HUES48 (cell line): ENCODE data around the gene TEC.
"Not testable (repeated sequence)": the region's sequence is repeated elsewhere in the genome, so short reads cannot be mapped to it uniquely, and the experiment has no call there.

Experiments
- H3K27ac ChIP-seq: one replicate; pipeline ENCODE4 v1.7.0; 2013; ENCODE audit warnings: low read depth, low read length, inconsistent platforms
- H3K27me3 ChIP-seq: 2 replicates; pipeline ENCODE4 v1.6.1; 2013; ENCODE audit warnings: mild to moderate bottlenecking, low read length; ENCODE audit not compliant: control insufficient read depth, insufficient read depth
- H3K36me3 ChIP-seq: 2 replicates; pipeline ENCODE4 v1.6.1; 2013; ENCODE audit warnings: low read length; ENCODE audit not compliant: control insufficient read depth, insufficient read depth
- H3K4me1 ChIP-seq: 2 replicates; pipeline ENCODE4 v1.6.1; 2013; ENCODE audit warnings: mild to moderate bottlenecking, low read length; ENCODE audit not compliant: control insufficient read depth, insufficient read depth
- H3K4me3 ChIP-seq: 2 replicates; pipeline ENCODE4 v1.5.1; 2013; ENCODE audit warnings: mild to moderate bottlenecking, low read depth, low read length
- H3K9ac ChIP-seq: 2 replicates; pipeline ENCODE4 v1.6.1; 2013; ENCODE audit warnings: mild to moderate bottlenecking, low read depth, low read length, moderate library complexity
- H3K9me3 ChIP-seq: 2 replicates; pipeline ENCODE4 v1.6.1; 2013; ENCODE audit warnings: low read length; ENCODE audit not compliant: control insufficient read depth, insufficient read depth

Gene TEC

DNA sequence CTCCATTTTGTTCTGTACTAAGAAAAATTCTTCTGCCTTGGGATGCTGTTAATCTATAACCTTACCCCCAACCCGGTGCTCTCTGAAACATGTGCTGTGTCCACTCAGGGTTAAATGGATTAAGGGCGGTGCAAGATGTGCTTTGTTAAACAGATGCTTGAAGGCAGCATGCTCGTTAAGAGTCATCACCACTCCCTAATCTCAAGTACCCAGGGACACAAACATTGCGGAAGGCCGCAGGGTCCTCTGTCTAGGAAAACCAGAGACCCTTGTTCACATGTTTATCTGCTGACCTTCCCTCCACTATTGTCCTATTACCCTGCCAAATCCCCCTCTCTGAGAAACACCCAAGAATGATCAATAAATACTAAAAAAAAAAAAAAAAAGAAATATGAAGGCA is 82.6 kb downstream of the TEC start:
- not testable (repeated sequence) for H3K27ac ChIP-seq, H3K27me3 ChIP-seq, H3K36me3 ChIP-seq, H3K4me3 ChIP-seq, H3K4me1 ChIP-seq, H3K9me3 ChIP-seq, H3K9ac ChIP-seq

DNA sequence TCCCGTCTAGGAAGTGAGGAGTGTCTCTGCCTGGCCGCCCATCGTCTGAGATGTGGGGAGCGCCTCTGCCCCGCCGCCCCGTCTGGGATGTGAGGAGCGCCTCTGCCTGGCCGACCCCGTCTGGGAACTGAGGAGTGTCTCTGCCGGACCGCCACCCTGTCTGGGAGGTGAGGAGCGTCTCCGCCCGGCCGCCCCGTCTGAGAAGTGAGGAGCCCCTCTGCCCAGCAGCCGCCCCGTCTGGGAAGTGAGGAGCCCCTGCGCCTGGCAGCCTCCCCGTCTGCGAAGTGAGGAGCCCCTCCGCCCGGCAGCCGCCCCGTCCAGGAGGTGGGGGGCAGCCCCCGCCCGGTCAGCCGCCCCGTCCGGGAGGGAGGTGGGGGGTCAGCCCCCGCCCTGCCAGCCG is 83.2 kb downstream of the TEC start:
- H3K9me3 ChIP-seq, H3K27ac ChIP-seq, H3K9ac ChIP-seq, H3K36me3 ChIP-seq, H3K4me3 ChIP-seq, H3K4me1 ChIP-seq, H3K27me3 ChIP-seq: not testable (repeated sequence)

DNA sequence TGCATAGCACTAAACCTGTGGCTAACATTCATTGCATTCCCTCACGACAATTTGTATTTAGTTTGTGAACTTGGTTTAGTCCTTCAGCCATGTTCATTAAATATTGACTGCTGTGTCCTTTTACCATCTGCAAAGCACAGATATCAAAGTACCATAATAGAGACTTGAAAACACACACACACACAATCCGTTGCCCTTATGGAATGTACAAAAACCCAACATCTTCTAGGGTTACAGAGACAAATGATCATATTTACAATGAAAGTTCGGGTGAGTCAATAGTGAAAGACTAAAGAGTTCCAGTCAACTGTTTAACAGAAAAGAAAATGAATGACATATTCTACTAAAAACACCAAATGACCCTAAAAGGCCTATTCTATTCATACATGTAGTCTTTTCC is 84.8 kb downstream of the TEC start:
- H3K9ac ChIP-seq, result no peak overlapping the region
- H3K9me3 ChIP-seq, result no peaks in the 10 kb centered on the region
- no peaks in the 10 kb centered on the region for H3K4me1 ChIP-seq
- H3K27ac ChIP-seq, result no peak overlapping the region
- no peaks in the 10 kb centered on the region for H3K27me3 ChIP-seq
- H3K4me3 ChIP-seq, result no peak overlapping the region
- no peaks in the 10 kb centered on the region for H3K36me3 ChIP-seq

DNA sequence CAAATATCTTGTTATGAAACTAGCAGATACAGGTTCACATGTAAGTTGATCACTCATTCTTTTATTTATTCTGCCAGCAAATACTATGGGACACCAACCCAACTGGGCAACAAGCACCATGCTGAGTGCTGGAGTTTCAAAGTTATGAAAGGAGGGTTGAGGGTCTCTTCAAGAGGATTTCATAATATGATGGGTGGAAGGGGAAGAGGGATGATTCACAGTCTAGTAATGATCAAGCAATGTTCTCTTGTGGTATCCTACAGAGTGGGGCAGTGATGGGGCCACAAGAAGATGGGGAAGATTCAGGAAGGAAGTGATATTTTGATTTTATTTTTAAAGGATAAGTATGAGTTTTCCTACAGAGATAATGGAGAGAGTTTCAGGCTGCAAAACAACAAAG is 89.4 kb downstream of the TEC start:
- Histone ChIP-seq H3K4me3 (no peak overlapping the region), H3K4me1 (peaks cover under 1% of the 10 kb centered on the region; the same call in 1 of the 2 replicates), H3K27ac (no peak overlapping the region), H3K9ac (no peak overlapping the region), H3K27me3 (no peaks in the 10 kb centered on the region), H3K9me3 (no peaks in the 10 kb centered on the region), H3K36me3 (no peaks in the 10 kb centered on the region)

DNA sequence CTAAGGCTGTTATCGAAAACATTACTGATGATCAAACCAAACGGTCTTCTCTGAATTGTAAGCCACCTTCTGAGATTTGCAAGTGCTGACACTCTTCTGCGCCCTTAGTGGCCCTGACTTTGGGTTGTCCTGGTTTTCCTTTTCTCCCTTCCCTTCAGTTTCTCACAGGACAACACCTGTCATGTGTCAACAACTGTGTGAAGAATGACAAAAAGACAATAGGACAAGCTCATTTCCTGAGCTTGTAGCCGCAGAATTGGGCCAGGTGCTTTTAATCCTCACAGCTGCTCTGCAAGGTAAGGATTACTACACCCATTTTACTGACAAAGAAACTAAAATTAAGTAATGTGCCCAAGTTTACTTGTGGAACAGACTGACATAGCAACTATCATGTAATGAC is 90.7 kb downstream of the TEC start:
- Histone ChIP-seq H3K4me3 (no peak overlapping the region), H3K9ac (no peak overlapping the region), H3K27me3 (no peaks in the 10 kb centered on the region), H3K4me1 (peaks cover 5% of the 10 kb centered on the region), H3K27ac (no peak overlapping the region), H3K9me3 (no peaks in the 10 kb centered on the region), H3K36me3 (no peaks in the 10 kb centered on the region)

DNA sequence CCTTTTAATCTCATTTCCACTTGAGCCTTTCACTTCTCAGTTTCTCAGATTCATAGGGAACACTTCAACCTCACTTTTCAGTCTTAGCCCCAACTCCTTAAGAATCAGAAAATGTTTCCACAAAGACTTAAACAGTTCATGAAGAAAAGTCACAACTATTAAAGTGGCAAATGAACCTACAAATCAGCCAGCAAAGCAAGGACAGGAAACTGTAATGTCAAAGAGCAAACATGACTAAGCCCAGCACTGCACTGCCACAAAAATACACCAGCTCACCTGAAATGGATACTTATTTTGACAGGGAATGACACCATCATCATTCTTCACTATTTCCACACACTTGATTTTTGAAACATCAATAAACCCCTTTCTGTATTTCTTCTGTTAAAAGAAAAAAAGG is 93.8 kb downstream of the TEC start:
- H3K9ac ChIP-seq, result no peak overlapping the region
- H3K27ac ChIP-seq, result no peak overlapping the region
- H3K36me3 ChIP-seq, result no peaks in the 10 kb centered on the region
- H3K4me3 ChIP-seq, result no peak overlapping the region
- H3K27me3 ChIP-seq, result no peaks in the 10 kb centered on the region
- H3K9me3 ChIP-seq, result no peaks in the 10 kb centered on the region
- peaks cover 16% of the 10 kb centered on the region for H3K4me1 ChIP-seq

DNA sequence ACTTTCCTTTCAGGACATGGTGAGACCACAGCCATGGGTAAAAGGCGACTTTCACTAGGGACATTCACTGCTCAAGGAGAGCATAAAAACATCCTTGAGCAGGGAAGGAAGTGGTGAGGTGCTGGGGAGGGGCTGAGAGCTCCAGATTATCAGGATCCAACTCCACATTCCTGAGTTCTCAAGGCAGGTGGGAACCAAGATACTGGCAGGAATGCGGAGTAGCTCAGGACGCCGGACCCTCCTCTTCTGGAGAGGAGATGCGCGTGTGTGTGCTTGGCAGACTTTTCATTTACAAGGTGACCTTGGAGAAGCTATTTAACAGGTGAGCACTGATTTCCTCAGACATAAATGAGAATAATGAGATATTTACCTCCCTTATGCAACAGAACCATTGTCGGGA is 94.3 kb downstream of the TEC start:
- H3K9me3 ChIP-seq, result no peaks in the 10 kb centered on the region
- no peak overlapping the region for H3K4me3 ChIP-seq
- no peak overlapping the region for H3K27ac ChIP-seq
- no peak overlapping the region for H3K9ac ChIP-seq
- H3K27me3 ChIP-seq, result no peaks in the 10 kb centered on the region
- H3K36me3 ChIP-seq, result no peaks in the 10 kb centered on the region
- H3K4me1 ChIP-seq, result peaks cover 16% of the 10 kb centered on the region

DNA sequence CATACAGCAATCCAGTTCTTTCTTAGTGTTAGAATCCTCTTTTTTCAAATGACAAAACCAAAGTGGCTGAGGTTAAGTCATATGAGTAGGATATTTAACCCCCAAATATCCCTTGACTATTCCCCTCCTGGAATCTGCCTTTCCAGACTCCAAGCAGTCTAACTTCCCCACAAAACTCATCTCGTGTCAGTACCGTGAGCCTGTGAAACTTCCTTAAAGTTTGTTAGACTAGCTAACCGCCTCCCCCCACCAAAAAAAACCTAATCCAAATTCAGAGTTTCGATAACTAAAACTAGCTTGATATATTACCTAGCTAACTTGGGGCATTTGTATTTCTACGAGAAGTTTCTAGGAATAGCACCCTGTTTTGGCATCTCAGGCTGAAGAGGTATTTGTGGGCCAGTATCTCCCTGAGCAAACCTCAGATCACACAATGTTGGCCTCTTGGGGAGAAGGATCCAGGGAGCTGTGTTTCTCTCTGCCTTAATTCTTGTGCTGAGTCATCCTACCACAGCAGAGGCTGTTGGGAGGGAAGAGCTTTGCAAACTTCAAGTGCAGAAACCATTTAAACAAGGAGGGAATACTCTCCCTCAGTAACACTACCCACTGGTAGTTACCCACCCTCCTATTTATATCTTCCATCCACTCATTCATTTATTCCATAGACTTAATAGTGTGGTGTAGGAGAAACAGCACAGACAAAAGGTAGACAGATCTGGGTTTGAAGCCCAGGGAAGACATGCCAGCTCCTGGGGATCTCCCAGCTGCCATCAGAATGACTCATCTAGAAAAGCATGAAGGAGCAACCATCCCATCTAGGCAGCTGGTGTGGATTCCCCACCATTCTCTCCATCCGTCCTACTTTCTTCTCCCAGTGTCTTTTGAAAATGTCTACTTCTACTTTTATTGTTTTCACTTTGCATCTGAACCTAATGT is 96.3 kb downstream of the TEC start:
- peak overlapping the region; percentile 67 for H3K27ac ChIP-seq

DNA sequence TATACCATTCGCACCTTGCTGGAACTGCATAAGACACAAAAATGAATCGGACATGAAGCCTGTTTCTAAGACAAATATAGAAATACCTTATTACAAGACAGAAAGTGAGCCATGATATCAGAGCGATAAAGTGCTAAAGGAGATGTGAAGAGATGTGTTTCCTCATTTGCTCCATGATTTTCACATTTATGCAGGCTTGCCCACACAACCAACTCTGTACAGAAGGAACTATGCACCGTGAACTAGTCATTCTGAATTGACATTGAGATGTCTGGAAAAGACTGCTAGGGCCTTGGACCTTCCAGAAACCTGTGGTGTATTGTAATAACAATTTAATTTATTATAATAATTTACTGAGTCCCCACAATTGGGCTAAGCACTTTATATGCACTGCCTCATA is 97.0 kb downstream of the TEC start:
- Histone ChIP-seq H3K27me3 (no peaks in the 10 kb centered on the region), H3K4me1 (peaks cover 16% of the 10 kb centered on the region), H3K36me3 (no peaks in the 10 kb centered on the region), H3K9me3 (no peaks in the 10 kb centered on the region), H3K27ac (no peak overlapping the region), H3K9ac (no peak overlapping the region), H3K4me3 (no peak overlapping the region)

More for the DNA sequence above, 96.3 kb downstream of the TEC start:
- Histone ChIP-seq H3K27me3 (no peaks in the 10 kb centered on the region), H3K4me3 (no peak overlapping the region), H3K9me3 (no peaks in the 10 kb centered on the region), H3K36me3 (no peaks in the 10 kb centered on the region), H3K9ac (no peak overlapping the region), H3K4me1 (peaks cover 16% of the 10 kb centered on the region)

DNA sequence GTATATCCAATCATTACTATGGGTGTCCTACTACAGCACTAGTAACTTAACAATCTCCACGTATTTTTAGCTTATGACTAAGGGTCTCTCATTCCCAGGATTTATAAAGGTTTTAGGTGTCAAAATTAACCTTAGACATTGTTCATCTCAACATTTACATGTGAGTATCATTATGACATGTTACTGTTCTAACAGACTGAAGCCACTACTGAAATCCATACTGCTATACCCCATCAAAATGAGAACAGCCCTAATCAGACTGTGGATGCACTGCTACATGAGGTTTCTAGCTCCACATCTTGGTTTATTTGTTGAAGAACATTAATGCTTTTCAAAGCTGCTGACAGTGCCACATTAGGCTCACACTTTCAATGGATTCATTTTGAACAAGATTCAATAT is 100.0 kb downstream of the TEC start:
- no peaks in the 10 kb centered on the region for H3K27me3 ChIP-seq
- H3K4me3 ChIP-seq, result no peak overlapping the region
- H3K27ac ChIP-seq, result no peak overlapping the region
- H3K9me3 ChIP-seq, result no peaks in the 10 kb centered on the region
- H3K9ac ChIP-seq, result no peak overlapping the region
- peaks cover 13% of the 10 kb centered on the region for H3K4me1 ChIP-seq
- no peaks in the 10 kb centered on the region for H3K36me3 ChIP-seq

DNA sequence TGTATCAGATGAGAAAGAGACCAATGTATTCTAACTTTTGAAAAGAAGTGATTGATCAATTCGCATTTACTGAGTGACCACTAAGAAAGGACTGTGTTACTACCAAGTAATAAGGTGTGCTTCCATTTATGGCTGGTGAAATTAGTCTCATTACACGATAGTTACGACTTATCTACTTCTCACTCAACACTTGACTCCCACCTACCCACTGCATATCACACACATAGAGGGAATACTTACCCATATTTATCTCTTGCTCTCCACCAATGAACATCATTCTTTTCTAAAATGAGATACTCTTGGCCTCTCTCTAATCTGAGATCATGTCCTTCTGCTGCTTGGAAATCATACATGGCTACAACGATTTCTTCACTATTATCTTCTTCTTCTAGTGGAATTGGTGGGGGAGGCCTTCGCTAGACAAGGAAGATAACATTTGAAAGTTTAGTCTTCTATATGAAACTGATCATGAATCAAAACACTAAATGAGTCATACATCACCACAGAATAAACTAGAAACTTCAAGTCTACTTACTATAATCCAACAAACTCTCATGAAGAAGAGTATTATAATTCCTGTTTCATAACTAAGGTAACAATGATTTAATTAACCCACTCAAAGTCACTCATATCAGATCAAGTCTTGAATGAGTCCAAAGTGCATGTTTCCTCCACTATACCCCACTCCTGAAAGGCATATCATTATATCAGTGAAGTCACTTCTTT is 101.9 kb downstream of the TEC start:
- no peaks in the 10 kb centered on the region for H3K9me3 ChIP-seq
- no peaks in the 10 kb centered on the region for H3K27me3 ChIP-seq
- no peak overlapping the region for H3K27ac ChIP-seq
- H3K9ac ChIP-seq, result no peak overlapping the region
- H3K4me3 ChIP-seq, result no peak overlapping the region
- H3K36me3 ChIP-seq, result no peaks in the 10 kb centered on the region
- H3K4me1 ChIP-seq, result no peaks in the 10 kb centered on the region
